Immature natural killer cell (primary cell): ENCODE results near the gene ASIP. TPM values are rescaled to one million over a fixed set of nuclear protein-coding genes. Genes with fewer than 3 reads are reported as not detected.
"Not testable (repeated sequence)": the region's sequence is repeated elsewhere in the genome, so short reads cannot be mapped to it uniquely, and the experiment has no call there.

Experiments used
- DNase-seq, 3 donors: peaks; one replicate each; pipeline ENCODE4 v3.0.0; 2022; ENCODE audit warnings: mixed read lengths in 1 of 3
- H3K27ac Mint-ChIP-seq, 6 donors: one replicate each; pipeline ENCODE4 v1.8.0; 2020; ENCODE audit warnings: mixed read lengths in 6 of 6, mild to moderate bottlenecking in 5 of 6, inconsistent platforms in 4 of 6, moderate library complexity in 3 of 6
- H3K27me3 Mint-ChIP-seq, 3 donors: one replicate each; pipeline ENCODE4 v1.8.0; 2020 to 2021; ENCODE audit warnings: low read depth in 3 of 3, mild to moderate bottlenecking in 3 of 3, mixed read lengths in 3 of 3, moderate library complexity in 3 of 3, inconsistent platforms in 1 of 3
- H3K36me3 Mint-ChIP-seq, 3 donors: one replicate each; pipeline ENCODE4 v1.8.0; 2020; ENCODE audit warnings: mixed read lengths in 3 of 3, inconsistent platforms in 2 of 3, mild to moderate bottlenecking in 2 of 3
- H3K4me1 Mint-ChIP-seq, 2 donors: one replicate each; pipeline ENCODE4 v1.8.0; 2020; ENCODE audit warnings: inconsistent platforms in 2 of 2, mild to moderate bottlenecking in 2 of 2, mixed read lengths in 2 of 2, moderate library complexity in 1 of 2
- H3K4me3 Mint-ChIP-seq, 5 donors: one replicate each; pipeline ENCODE4 v1.8.0; 2020; ENCODE audit warnings: mild to moderate bottlenecking in 5 of 5, mixed read lengths in 5 of 5, inconsistent platforms in 3 of 5, moderate library complexity in 3 of 5
- H3K9me3 Mint-ChIP-seq, 6 donors: one replicate each; pipeline ENCODE4 v1.8.0; 2020; ENCODE audit warnings: mild to moderate bottlenecking in 6 of 6, mixed read lengths in 6 of 6, inconsistent platforms in 4 of 6, moderate library complexity in 3 of 6
- polyA plus RNA-seq, 3 donors: library from polyadenylated mRNA; unstranded; fragments of 300-500 nt; fragmentation: Illumina TruSeq; gene quantifications; one replicate each; pipeline ENCODE4 v1.2.3, GENCODE V29; 2021

Gene ASIP, protein sequence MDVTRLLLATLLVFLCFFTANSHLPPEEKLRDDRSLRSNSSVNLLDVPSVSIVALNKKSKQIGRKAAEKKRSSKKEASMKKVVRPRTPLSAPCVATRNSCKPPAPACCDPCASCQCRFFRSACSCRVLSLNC
- polyA plus RNA-seq: under 1 TPM in 1 of 3 donors, not detected in 2; 0.43 TPM

DNA sequence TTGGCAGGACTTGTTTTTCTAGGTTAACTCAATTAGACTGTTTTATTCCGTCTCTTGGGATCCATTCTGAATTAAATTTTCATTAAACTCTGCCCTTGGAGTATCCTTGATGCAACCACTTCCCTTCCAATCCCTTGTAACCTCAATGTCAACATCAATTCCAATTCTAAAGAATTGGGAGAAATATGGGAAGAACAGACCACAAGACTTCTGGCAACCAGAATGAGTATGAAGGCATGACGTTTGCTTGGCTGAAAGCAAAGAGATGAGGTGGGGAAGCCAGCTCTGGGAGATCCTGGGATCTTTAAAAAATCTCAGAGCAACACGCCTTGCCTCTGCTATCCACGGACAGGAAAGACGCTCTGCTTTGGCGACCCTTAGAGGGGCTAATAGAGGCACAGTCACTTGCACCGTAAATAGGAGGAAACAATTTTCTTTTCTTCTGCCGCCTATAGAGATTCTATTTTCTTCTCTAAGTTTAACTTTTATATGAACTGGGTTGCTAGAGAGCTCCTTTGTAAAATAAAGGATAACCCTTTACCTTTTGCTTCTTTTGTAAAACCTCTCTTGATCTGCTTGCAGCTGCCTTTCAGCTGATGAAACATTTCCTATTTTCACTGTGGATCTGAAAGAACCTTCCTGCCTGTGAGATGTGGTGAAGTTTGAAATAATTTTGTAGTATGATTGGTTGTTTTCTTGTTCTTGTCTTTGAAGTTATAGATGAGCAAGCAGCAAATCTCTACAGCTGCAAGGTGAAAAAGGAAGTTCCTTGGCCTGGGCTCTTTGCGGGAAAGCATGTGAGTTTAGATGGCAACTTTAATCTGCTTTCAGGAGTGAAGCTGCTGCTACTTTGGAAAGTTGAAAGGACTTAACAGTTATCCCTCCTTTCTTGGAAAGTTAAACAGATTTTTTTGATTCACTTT lies at the start of gene ASIP:
TSS of gene ASIP (plus strand) at position 731 of the 923 bp plus-strand sequence. CDS start 18,952 bp downstream, outside the sequence.
- Mint-ChIP-seq H3K4me1 (no peaks in the 10 kb centered on the region), H3K27ac (no peak within 1 kb of the TSS), H3K4me3 (no peak within 1 kb of the TSS), H3K36me3 (peaks cover 5 to 6% (median 5%) of the 10 kb centered on the region in 3 donors), H3K9me3 (peaks cover 4 to 19% (median 8%) of the 10 kb centered on the region in 6 donors), H3K27me3 (peaks cover 2 to 6% (median 4%) of the 10 kb centered on the region in 3 donors)
- DNase-seq: no peak

DNA sequence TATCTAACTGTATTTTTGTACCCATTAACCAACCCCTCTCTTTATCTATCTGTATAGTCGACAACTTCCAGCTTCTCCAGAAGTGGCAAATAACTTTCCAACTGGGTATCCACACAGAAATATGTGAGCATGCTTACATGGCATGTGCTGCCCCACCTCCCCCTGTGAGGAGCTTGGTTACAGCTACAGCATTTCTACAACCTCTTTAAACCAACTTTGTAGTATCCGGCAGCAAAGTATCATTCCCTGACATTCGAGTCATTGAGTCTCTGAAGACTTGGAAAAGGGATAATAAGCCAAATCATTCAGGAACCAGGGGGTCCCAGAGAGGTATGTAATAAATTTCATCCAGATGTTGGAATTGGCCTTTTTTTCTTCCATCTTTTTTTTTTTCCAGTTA lies 48.2 kb upstream of the ASIP start:
- Mint-ChIP-seq H3K4me3 (no peak overlapping the region), H3K4me1 (no peaks in the 10 kb centered on the region), H3K9me3 (no peaks in the 10 kb centered on the region), H3K36me3 (no peaks in the 10 kb centered on the region), H3K27me3 (peaks cover 0 to 10% (median 8%) of the 10 kb centered on the region in 3 donors), H3K27ac (no peak overlapping the region)
- no peak for DNase-seq

DNA sequence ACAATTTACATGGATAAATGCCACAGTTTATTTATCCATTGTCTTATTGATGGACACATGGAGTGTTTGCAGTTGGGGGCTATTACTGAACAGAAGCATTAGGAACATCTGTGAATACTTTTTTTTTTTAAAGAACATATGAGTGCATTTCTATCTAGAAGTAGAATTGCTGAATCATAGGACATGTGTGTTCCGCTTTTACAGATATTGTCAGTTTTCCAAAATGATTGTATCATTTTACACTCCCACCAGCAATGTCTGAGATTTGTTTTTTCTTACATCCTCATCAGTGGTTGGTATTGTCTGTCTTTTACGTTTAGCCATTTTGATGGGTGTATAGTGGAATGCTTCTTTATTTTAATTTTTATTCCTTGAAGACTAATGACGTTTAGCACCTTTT lies 42.0 kb upstream of the ASIP start:
- no peak overlapping the region for H3K27ac Mint-ChIP-seq
- no peak for DNase-seq
- H3K36me3 Mint-ChIP-seq: no peaks in the 10 kb centered on the region
- H3K4me3 Mint-ChIP-seq: no peak overlapping the region
- no peaks in the 10 kb centered on the region for H3K9me3 Mint-ChIP-seq
- no peaks in the 10 kb centered on the region for H3K4me1 Mint-ChIP-seq
- peaks cover 0 to 7% (median 6%) of the 10 kb centered on the region in 3 donors for H3K27me3 Mint-ChIP-seq

DNA sequence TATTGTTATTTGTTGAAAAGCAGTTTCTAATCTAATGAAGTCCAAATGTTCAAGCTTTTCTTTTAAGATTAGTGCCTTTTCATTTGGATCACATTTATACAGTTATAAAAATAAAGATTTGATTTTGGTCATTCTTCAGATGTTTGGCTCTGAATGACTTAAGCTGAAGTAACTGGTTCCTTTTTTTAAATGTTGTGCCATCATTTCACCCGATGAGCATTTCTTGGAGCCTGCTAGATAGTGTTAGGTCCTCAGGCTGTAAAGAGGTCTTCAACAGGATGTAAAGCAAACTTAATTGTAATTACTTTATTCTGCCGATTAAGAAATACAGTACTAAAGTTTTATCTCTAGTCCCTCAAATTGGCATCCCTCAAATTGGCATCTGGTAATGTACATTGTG lies 41.2 kb upstream of the ASIP start:
- H3K9me3 Mint-ChIP-seq: no peaks in the 10 kb centered on the region
- H3K36me3 Mint-ChIP-seq: no peaks in the 10 kb centered on the region
- H3K27ac Mint-ChIP-seq: no peak overlapping the region
- H3K4me3 Mint-ChIP-seq: no peak overlapping the region
- H3K27me3 Mint-ChIP-seq: peaks cover 0 to 7% (median 6%) of the 10 kb centered on the region in 3 donors
- H3K4me1 Mint-ChIP-seq: peaks cover 0 to under 1% of the 10 kb centered on the region in 2 donors
- no peak for DNase-seq

DNA sequence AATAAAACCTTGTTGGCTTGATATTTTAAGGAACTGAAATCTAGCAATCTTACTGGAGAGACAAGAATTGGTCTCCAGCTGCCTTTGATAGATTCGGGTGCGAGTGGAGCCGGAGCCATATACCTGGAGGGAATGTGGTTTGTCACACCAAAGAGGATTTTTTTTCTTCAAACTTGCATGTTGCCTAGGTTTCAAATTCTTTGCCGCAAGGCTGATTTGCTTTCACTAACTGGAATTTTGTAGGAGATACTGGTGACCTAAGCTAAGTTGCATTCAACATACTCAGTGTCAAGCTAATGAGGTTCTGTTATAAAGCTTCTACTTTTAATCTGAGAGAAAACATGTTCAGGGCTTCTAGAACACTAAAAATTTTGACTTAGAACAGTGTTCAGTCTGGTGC lies 39.7 kb upstream of the ASIP start:
- H3K36me3 Mint-ChIP-seq: no peaks in the 10 kb centered on the region
- DNase-seq: no peak
- H3K27me3 Mint-ChIP-seq: peaks cover 0 to 17% (median 7%) of the 10 kb centered on the region in 3 donors
- H3K4me1 Mint-ChIP-seq: peaks cover 0 to 5% of the 10 kb centered on the region in 2 donors
- H3K9me3 Mint-ChIP-seq: no peaks in the 10 kb centered on the region
- H3K27ac Mint-ChIP-seq: no peak overlapping the region
- no peak overlapping the region for H3K4me3 Mint-ChIP-seq

DNA sequence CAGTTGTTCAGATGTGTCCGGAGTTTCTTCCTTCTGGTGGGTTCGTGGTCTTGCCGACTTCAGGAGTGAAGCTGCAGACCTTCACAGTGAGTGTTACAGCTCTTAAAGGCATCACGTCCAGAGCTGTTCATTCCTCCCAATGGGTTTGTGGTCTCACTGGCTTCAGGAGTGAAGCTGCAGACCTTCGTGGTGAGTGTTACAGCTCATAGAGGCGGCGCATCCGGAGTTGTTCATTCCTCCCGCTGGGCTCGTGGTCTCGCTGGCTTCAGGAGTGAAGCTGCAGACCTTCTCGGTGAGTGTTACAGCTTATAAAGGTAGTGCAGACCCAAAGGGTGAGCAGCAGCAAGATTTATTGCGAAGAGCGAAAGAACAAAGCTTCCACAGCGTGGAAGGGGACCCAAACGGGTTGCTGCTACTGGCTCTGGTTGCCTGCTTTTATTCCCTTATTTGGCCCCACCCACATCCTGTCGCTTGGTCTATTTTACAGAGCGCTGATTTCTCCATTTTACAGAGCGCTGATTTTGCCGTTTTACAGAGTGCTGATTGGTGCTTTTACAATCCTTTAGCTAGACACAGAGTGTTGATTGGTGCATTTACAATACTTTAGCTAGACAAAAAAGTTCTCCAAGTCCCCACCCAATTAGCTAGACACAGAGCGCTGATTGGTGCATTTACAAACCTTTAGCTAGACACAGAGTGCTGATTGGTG lies 35.9 kb upstream of the ASIP start:
- not testable (repeated sequence) for H3K27ac Mint-ChIP-seq, DNase-seq
- H3K4me3 Mint-ChIP-seq: peak overlapping the region in 2 of 5 donors; percentile 48 to 72

DNA sequence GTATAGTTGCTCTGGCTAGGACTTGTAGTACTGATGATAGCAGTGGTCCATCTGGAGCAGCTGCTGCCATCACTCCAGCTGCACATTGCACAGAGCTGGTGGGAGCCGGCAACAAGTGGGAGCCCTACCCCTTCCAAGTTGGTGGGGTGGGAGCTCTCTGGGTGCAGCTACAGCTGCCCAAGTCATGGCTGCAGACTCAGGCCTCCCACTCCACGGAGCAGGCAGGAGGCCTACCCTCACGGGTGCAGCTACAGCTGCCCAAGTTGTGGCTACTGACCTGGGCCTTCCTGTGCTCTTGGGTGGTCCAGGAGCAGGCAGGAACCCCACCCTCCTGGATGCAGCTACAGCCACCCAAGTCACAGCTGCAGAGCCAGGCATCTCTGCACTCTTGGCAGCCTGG lies 32.1 kb upstream of the ASIP start:
- Mint-ChIP-seq H3K9me3 (peaks cover 0 to 9% (median 0%) of the 10 kb centered on the region in 6 donors), H3K4me3 (no peak overlapping the region), H3K27ac (no peak overlapping the region), H3K27me3 (peaks cover 2 to 14% (median 4%) of the 10 kb centered on the region in 3 donors), H3K36me3 (peaks cover 0 to 4% (median 0%) of the 10 kb centered on the region in 3 donors), H3K4me1 (peaks cover 0 to 5% of the 10 kb centered on the region in 2 donors)
- DNase-seq: no peak

More for the DNA sequence above, 35.9 kb upstream of the ASIP start:
- not testable (repeated sequence) for H3K4me1 Mint-ChIP-seq, H3K36me3 Mint-ChIP-seq, H3K9me3 Mint-ChIP-seq
- H3K27me3 Mint-ChIP-seq: peaks cover 4 to 16% (median 5%) of the 10 kb centered on the region in 3 donors

DNA sequence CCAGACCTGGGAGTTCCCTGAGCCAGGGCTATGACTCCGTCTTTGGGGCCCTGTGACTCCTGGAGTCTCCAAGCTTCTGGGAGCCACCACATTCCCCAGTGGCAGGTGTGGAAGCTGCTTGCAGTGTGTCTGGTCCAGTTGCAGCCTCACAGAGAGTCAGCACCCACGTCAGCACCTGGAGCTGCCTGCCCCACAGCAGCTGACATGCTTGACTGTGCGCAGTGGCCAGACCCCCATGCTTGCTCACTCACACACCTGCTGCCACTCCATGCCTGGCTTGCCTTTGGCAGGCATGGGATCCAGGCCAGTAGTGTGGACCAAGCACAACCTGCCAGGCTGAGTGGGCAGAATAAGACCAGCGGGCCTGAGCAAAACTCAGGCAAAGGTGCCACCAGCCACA lies 31.0 kb upstream of the ASIP start:
- no peak for DNase-seq
- peaks cover 0 to 4% (median 0%) of the 10 kb centered on the region in 3 donors for H3K36me3 Mint-ChIP-seq
- H3K27ac Mint-ChIP-seq: no peak overlapping the region
- peaks cover 2 to 14% (median 4%) of the 10 kb centered on the region in 3 donors for H3K27me3 Mint-ChIP-seq
- no peak overlapping the region for H3K4me3 Mint-ChIP-seq
- H3K4me1 Mint-ChIP-seq: peaks cover 0 to 2% of the 10 kb centered on the region in 2 donors
- H3K9me3 Mint-ChIP-seq: peaks cover 0 to 9% (median 0%) of the 10 kb centered on the region in 6 donors

DNA sequence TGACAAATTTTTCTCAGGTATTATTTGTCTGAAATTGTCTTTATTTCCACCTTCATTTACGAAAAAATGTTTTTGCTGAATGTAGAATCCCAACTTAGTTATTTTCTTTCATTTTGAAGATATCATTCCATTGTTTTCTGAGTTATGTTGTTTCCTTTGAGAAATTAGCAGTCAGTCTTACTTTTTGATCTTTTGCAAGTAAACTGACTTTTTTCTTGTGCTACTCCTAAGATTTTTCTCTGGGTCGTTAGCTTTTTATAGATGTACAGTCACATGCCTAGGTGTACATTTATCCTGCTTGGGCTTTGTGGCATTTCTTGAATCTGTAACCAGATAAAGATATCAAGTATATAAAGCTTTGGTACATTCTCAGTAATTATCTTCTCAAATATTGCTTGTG lies 29.6 kb upstream of the ASIP start:
- Mint-ChIP-seq H3K36me3 (peaks cover 0 to 4% (median 0%) of the 10 kb centered on the region in 3 donors), H3K4me3 (no peak overlapping the region), H3K27me3 (peaks cover 4 to 12% (median 9%) of the 10 kb centered on the region in 3 donors), H3K27ac (no peak overlapping the region), H3K9me3 (peaks cover 0 to 9% (median 0%) of the 10 kb centered on the region in 6 donors), H3K4me1 (peaks cover 4 to 11% of the 10 kb centered on the region in 2 donors)
- DNase-seq: no peak

DNA sequence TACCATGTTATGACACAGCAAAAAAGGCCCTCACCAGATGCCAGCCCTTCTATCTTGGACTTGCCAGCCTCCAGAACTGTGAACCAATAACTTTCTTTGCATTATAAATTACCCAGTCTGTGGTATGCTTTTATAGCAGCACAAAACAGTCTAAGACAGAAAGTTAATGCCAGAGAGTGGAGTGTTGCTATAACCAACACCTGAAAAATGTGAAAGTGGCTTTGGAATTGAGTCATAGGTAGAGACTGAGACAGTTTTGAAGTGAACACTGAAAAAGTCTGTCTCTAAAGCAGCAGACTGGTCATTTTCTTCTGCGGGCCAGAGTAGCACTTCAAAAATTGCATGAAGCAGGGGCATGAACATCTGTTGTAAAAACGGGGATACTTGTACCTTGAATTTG lies 28.0 kb upstream of the ASIP start:
- Mint-ChIP-seq H3K4me1 (peaks cover 4 to 14% of the 10 kb centered on the region in 2 donors), H3K9me3 (peaks cover 0 to 9% (median 0%) of the 10 kb centered on the region in 6 donors), H3K27ac (no peak overlapping the region), H3K27me3 (peaks cover 2 to 10% (median 9%) of the 10 kb centered on the region in 3 donors), H3K36me3 (peaks cover 0 to 4% (median 0%) of the 10 kb centered on the region in 3 donors), H3K4me3 (no peak overlapping the region)
- no peak for DNase-seq

DNA sequence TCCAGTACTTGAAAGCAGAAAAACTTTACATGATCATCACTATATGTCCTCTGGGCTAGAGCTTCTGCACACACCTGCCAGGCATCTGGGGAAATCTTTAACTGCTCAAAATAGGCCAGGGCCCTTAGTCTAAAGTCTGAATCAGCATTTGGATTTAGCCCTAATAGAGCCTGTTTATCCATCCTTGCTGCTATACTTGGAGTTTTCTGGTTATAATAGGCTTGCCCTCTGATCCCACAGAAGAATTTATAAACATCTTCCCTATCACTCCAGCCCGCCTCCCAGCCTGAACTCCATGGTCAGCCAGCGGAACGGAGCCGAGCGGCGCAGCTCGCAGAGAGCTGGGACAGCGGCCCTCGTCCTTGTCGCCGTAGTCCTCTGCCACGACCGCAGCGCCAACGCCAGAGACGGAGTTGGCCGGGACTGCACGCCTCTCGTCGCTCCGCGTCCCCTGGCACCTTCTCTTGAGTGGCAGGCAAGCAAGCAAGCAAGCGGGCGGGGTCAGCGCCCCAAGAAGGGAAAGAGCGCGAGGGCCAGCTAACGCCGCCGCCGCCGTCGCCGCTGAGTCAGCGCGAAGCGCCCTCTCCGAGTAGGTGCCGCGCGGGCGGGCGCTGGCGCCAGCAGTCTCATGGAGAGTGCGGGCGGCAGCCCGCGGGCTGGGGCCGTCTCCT lies 25.4 kb upstream of the ASIP start:
- peaks cover 8 to 15% (median 12%) of the 10 kb centered on the region in 3 donors for H3K27me3 Mint-ChIP-seq
- H3K27ac Mint-ChIP-seq: no peak overlapping the region
- H3K9me3 Mint-ChIP-seq: peaks cover 0 to 9% (median 0%) of the 10 kb centered on the region in 6 donors
- peaks cover 0 to 4% (median 0%) of the 10 kb centered on the region in 3 donors for H3K36me3 Mint-ChIP-seq
- DNase-seq: peak; percentile 5 to 19 (median 12)
- peaks cover 4 to 14% of the 10 kb centered on the region in 2 donors for H3K4me1 Mint-ChIP-seq
- peak overlapping the region in 4 of 5 donors; percentile 51 to 77 (median 68) for H3K4me3 Mint-ChIP-seq

DNA sequence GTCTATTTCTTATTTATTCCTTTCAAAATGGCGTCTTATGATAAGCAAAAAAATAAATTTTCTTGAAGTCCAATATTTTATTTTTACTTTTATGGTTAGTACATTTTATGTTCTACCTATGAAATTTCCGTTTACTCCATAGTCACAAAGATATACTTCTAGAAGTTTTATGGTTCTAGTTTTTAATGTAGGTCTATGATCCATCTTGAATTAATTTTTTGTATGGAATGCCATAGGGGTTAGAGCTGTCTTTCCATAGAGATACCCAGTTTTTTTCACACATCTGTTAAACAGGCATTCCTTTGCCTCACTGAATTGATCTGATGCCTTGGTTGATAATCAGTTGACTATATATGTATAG lies 24.9 kb upstream of the ASIP start:
- H3K4me3 Mint-ChIP-seq: peak overlapping the region in 3 of 5 donors; percentile 29 to 62 (median 34)
- H3K9me3 Mint-ChIP-seq: peaks cover 0 to 9% (median 0%) of the 10 kb centered on the region in 6 donors

DNA sequence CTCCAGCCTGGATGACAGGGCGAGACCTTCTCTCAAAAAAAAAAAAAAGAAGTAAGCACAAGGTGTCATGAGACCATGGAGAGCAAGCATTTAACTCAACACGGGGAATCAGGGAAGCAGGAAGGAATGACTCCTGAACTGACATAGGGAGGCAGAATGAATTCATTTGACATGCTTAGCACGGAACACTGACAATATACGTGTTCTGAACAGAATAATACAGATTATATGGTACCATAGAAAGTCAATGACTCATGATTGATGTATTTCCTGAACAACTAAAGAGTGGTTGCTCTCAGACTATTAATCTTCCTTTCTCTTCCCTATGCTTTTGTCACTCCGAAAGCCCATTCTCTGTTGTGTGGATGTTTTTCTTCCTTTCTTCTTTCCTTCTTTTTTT lies 20.7 kb upstream of the ASIP start:
- Mint-ChIP-seq H3K4me1 (peaks cover 4 to 13% of the 10 kb centered on the region in 2 donors), H3K36me3 (no peaks in the 10 kb centered on the region), H3K27ac (no peak overlapping the region), H3K27me3 (peaks cover 6 to 14% (median 10%) of the 10 kb centered on the region in 3 donors), H3K9me3 (no peaks in the 10 kb centered on the region), H3K4me3 (no peak overlapping the region)
- no peak for DNase-seq

More for the DNA sequence above, 24.9 kb upstream of the ASIP start:
- H3K4me1 Mint-ChIP-seq: peaks cover 4 to 14% of the 10 kb centered on the region in 2 donors
- H3K27ac Mint-ChIP-seq: no peak overlapping the region
- peaks cover 0 to 4% (median 0%) of the 10 kb centered on the region in 3 donors for H3K36me3 Mint-ChIP-seq
- no peak for DNase-seq
- H3K27me3 Mint-ChIP-seq: peaks cover 6 to 16% (median 12%) of the 10 kb centered on the region in 3 donors
